Measurements from ENCODE around the gene MS4A6E.

Gene MS4A6E

GRCh38 chr11:60377401-60378136, 50.5 kb downstream of the MS4A6E start:
- DNase-seq: no peak

GRCh38 chr11:60378354-60378753, 51.3 kb downstream of the MS4A6E start, which contains the start of gene MS4A7:
MS4A7 (plus strand) TSS chr11:60378532; CDS start chr11:60383142, 4,610 bp downstream.
- peak; percentile 15 for DNase-seq

- no peak for DNase-seq
Measured at GRCh38 chr11:60389279-60389910, 62.3 kb downstream of the MS4A6E start.

GRCh38 chr11:60390419-60390818, 63.4 kb downstream of the MS4A6E start:
- DNase-seq: no peak

Data from activated CD4-positive, alpha-beta T cell treated with anti-CD3 and anti-CD28 coated beads, Interleukin-2, Interleukin-6, amounts not matched to agents 100 ng/mL and 50 ng/mL, durations not matched to agents 16 hours and 8 hours (primary cell).